Nephron (organoid): ENCODE results near the gene MAD1L1.

ENCODE experiments used
- H3K27ac Mint-ChIP-seq, 3 experiments: 2 replicates each; pipeline ENCODE4 v1.8.0; 2020; ENCODE audit warnings: mixed read lengths in 3 of 3, mild to moderate bottlenecking in 2 of 3, moderate library complexity in 1 of 3
- H3K27me3 Mint-ChIP-seq: 2 replicates; pipeline ENCODE4 v1.8.0; 2021; ENCODE audit warnings: low read depth, mild to moderate bottlenecking, moderate library complexity, mixed read lengths
- H3K36me3 Mint-ChIP-seq: 2 replicates; pipeline ENCODE4 v1.8.0; 2020; ENCODE audit warnings: low read depth, mixed read lengths
- H3K4me1 Mint-ChIP-seq: 2 replicates; pipeline ENCODE4 v1.8.0; 2020; ENCODE audit warnings: mixed read lengths
- H3K4me3 Mint-ChIP-seq, 3 experiments: 2 replicates each; pipeline ENCODE4 v1.8.0; 2020; ENCODE audit warnings: mild to moderate bottlenecking in 3 of 3, mixed read lengths in 3 of 3, moderate library complexity in 2 of 3
- H3K9me3 Mint-ChIP-seq: 2 replicates; pipeline ENCODE4 v1.8.0; 2020; ENCODE audit warnings: mixed read lengths
- CTCF ChIP-seq, 3 experiments: fragments of 200-600 bp; sonication (generic); IDR thresholded peaks; one replicate each; pipeline ENCODE4 v1.5.0; 2021; ENCODE audit warnings: antibody characterized with exemption in 3 of 3; ENCODE audit not compliant: unreplicated experiment in 3 of 3

Gene MAD1L1

GRCh38 chr7:1925973-1926907, 306.5 kb downstream of the MAD1L1 start:
- H3K9me3 Mint-ChIP-seq: no peaks in the 10 kb centered on the region
- H3K4me3 Mint-ChIP-seq: no peak overlapping the region
- peaks cover 4% of the 10 kb centered on the region for H3K36me3 Mint-ChIP-seq
- no peak for TF ChIP-seq CTCF (IDR thresholded peaks at IDR 0.05; ENCODE audit: unreplicated experiment in 3 of 3)
- H3K27ac Mint-ChIP-seq: no peak overlapping the region
- no peaks in the 10 kb centered on the region for H3K27me3 Mint-ChIP-seq
- H3K4me1 Mint-ChIP-seq: peaks cover 7% of the 10 kb centered on the region

- H3K27me3 Mint-ChIP-seq: no peaks in the 10 kb centered on the region
- H3K4me1 Mint-ChIP-seq: peaks cover 12% of the 10 kb centered on the region
- no peak overlapping the region for H3K27ac Mint-ChIP-seq
- TF ChIP-seq CTCF (IDR thresholded peaks at IDR 0.05; ENCODE audit: unreplicated experiment in 3 of 3): no peak
- no peaks in the 10 kb centered on the region for H3K9me3 Mint-ChIP-seq
- H3K4me3 Mint-ChIP-seq: no peak overlapping the region
- peaks cover 4% of the 10 kb centered on the region for H3K36me3 Mint-ChIP-seq
These were observed 307.4 kb downstream of the MAD1L1 start for GRCh38 chr7:1925349-1925748.

GRCh38 chr7:1924258-1924817, 308.4 kb downstream of the MAD1L1 start:
- Mint-ChIP-seq H3K4me3 (no peak overlapping the region), H3K27ac (no peak overlapping the region), H3K27me3 (no peaks in the 10 kb centered on the region)

GRCh38 chr7:1923409-1924257, 309.1 kb downstream of the MAD1L1 start:
- no peak for TF ChIP-seq CTCF (IDR thresholded peaks at IDR 0.05; ENCODE audit: unreplicated experiment in 3 of 3)
- no peaks in the 10 kb centered on the region for H3K27me3 Mint-ChIP-seq
- H3K36me3 Mint-ChIP-seq: peaks cover 4% of the 10 kb centered on the region
- H3K4me3 Mint-ChIP-seq: no peak overlapping the region
- no peak overlapping the region for H3K27ac Mint-ChIP-seq
- no peaks in the 10 kb centered on the region for H3K9me3 Mint-ChIP-seq
- H3K4me1 Mint-ChIP-seq: peaks cover 23% of the 10 kb centered on the region

More at GRCh38 chr7:1924258-1924817, 308.4 kb downstream of the MAD1L1 start:
- H3K9me3 Mint-ChIP-seq: no peaks in the 10 kb centered on the region
- peaks cover 22% of the 10 kb centered on the region for H3K4me1 Mint-ChIP-seq
- peaks cover 4% of the 10 kb centered on the region for H3K36me3 Mint-ChIP-seq
- no peak for TF ChIP-seq CTCF (IDR thresholded peaks at IDR 0.05; ENCODE audit: unreplicated experiment in 3 of 3)

- Mint-ChIP-seq H3K4me3 (no peak overlapping the region), H3K4me1 (peaks cover 23% of the 10 kb centered on the region), H3K9me3 (no peaks in the 10 kb centered on the region), H3K27ac (no peak overlapping the region), H3K27me3 (no peaks in the 10 kb centered on the region), H3K36me3 (peaks cover 4% of the 10 kb centered on the region)
- no peak for TF ChIP-seq CTCF (IDR thresholded peaks at IDR 0.05; ENCODE audit: unreplicated experiment in 3 of 3)
These were observed 309.9 kb downstream of the MAD1L1 start for GRCh38 chr7:1922870-1923236.
